DND-41 (cell line): ENCODE measurements around the gene SMIM36.

ENCODE experiments used
- ATAC-seq: fragments of 200-7000 bp; cut with Tn5 transposase; 3 replicates; pipeline ENCODE4 v1.9.1; 2021; ENCODE audit warnings: low read depth; ENCODE audit not compliant: insufficient read depth
- DNase-seq: peaks from one replicate; pipeline ENCODE4 v3.0.0-alpha.2; 2020
- H2AFZ ChIP-seq: 2 replicates; pipeline ENCODE4 v1.6.0; 2012; ENCODE audit warnings: low read depth, low read length
- H3K27ac ChIP-seq: 2 replicates; pipeline ENCODE4 v1.5.1; 2012; ENCODE audit warnings: low read length, inconsistent platforms
- H3K27me3 ChIP-seq: fragments of 200-600 bp; sonication (generic); 2 replicates; pipeline ENCODE4 v1.6.0; 2012; ENCODE audit warnings: low read length, mild to moderate bottlenecking, inconsistent platforms; ENCODE audit not compliant: insufficient read depth, poor library complexity
- H3K36me3 ChIP-seq: 2 replicates; pipeline ENCODE4 v1.5.1; 2012; ENCODE audit warnings: low read length, inconsistent platforms; ENCODE audit not compliant: insufficient read depth
- H3K4me1 ChIP-seq: 2 replicates; pipeline ENCODE4 v1.5.1; 2012; ENCODE audit warnings: mild to moderate bottlenecking, low read length; ENCODE audit not compliant: insufficient read depth
- H3K4me2 ChIP-seq: 2 replicates; pipeline ENCODE4 v1.6.0; 2012; ENCODE audit warnings: mild to moderate bottlenecking, moderate library complexity, low read length, inconsistent platforms; ENCODE audit not compliant: insufficient read depth
- H3K4me3 ChIP-seq, 2 experiments: fragments of 200-600 bp in 1 of 2; shearing (Covaris generic) in 1 of 2; 2 replicates each; pipeline ENCODE4 v1.5.1; 2012 to 2016; ENCODE audit warnings: inconsistent platforms in 2 of 2, low read length in 2 of 2, mild to moderate bottlenecking in 2 of 2, low read depth in 1 of 2, moderate library complexity in 1 of 2
- H3K79me2 ChIP-seq: 2 replicates; pipeline ENCODE4 v1.6.0; 2012; ENCODE audit warnings: low read length, inconsistent platforms; ENCODE audit not compliant: insufficient read depth
- H3K9ac ChIP-seq: 2 replicates; pipeline ENCODE4 v1.6.0; 2012; ENCODE audit warnings: low read depth, mild to moderate bottlenecking, inconsistent platforms, low read length, moderate library complexity
- H3K9me3 ChIP-seq: 2 replicates; pipeline ENCODE4 v1.5.1; 2012; ENCODE audit warnings: low read length, moderate library complexity, mild to moderate bottlenecking, inconsistent platforms; ENCODE audit not compliant: insufficient read depth, severe bottlenecking
- H4K20me1 ChIP-seq: 2 replicates; pipeline ENCODE4 v1.6.0; 2012; ENCODE audit warnings: low read length; ENCODE audit not compliant: insufficient read depth
- EZH2 ChIP-seq: IDR thresholded peaks from 3 replicates; pipeline ENCODE4 v1.6.1; 2012; ENCODE audit warnings: borderline replicate concordance, low read depth, mild to moderate bottlenecking, moderate library complexity, low read length, inconsistent platforms; ENCODE audit not compliant: severe bottlenecking
- TF ChIP-seq, protein P1 (sequence below): IDR thresholded peaks from 2 replicates; pipeline ENCODE4 v1.5.1; 2012; ENCODE audit warnings: borderline replicate concordance, low read length, moderate library complexity, mild to moderate bottlenecking; ENCODE audit not compliant: poor library complexity, severe bottlenecking; ENCODE audit errors: extremely low read depth

SMIM36 gene

DNA sequence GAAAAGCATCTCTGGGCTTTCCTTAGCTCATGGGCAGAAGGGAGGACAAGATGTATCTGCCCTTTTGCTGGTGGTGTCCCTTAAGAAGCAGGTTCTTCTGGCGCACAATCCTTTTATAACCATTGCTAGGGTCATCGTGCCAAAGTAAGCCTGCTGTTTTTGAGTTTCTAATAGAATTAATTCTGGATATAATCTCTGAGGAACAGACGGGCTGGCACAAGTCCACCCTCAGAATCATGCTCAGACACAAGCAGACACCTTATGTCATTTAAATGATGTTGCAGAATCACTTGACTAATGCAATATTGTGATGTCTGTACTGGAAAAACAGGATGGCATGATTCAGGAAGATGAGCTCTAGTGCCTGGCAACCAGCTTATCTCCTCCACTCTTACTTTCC is 70.9 kb downstream of the SMIM36 start:
- no peak for TF ChIP-seq EZH2
- TF ChIP-seq, protein P1, sequence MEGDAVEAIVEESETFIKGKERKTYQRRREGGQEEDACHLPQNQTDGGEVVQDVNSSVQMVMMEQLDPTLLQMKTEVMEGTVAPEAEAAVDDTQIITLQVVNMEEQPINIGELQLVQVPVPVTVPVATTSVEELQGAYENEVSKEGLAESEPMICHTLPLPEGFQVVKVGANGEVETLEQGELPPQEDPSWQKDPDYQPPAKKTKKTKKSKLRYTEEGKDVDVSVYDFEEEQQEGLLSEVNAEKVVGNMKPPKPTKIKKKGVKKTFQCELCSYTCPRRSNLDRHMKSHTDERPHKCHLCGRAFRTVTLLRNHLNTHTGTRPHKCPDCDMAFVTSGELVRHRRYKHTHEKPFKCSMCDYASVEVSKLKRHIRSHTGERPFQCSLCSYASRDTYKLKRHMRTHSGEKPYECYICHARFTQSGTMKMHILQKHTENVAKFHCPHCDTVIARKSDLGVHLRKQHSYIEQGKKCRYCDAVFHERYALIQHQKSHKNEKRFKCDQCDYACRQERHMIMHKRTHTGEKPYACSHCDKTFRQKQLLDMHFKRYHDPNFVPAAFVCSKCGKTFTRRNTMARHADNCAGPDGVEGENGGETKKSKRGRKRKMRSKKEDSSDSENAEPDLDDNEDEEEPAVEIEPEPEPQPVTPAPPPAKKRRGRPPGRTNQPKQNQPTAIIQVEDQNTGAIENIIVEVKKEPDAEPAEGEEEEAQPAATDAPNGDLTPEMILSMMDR, result no peak
- H3K9ac ChIP-seq, result no peak overlapping the region
- H4K20me1 ChIP-seq, result no peaks in the 10 kb centered on the region
- no peaks in the 10 kb centered on the region for H3K79me2 ChIP-seq
- H3K27ac ChIP-seq, result no peak overlapping the region
- H3K36me3 ChIP-seq, result no peaks in the 10 kb centered on the region
- no peak overlapping the region for H3K4me3 ChIP-seq
- ATAC-seq (no peak), DNase-seq (no peak)
- H3K4me1 ChIP-seq, result no peaks in the 10 kb centered on the region
- H2AFZ ChIP-seq, result no peak overlapping the region
- H3K4me2 ChIP-seq, result no peak overlapping the region
- H3K9me3 ChIP-seq, result no peaks in the 10 kb centered on the region
- H3K27me3 ChIP-seq, result no peaks in the 10 kb centered on the region

DNA sequence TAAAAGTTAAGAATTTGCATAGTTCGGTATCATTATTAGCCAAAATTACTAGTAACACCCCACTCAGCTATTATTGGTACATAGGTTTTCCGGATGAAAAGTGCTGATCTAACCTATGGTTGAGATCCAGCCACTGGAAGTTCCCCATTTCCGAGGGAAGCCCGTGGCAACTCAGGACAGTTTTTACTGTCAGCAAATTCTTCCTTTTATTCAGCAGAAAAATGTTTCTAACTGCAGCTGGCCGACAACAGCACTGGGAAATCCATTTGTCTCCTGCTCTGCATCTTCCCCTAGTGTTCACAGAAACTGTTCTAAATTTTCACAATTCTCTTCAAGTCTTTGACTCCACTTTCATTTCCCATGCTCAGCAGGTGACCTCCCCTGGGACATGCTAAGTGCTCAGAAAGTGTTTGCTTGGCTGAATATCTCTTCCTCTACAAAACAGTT is 74.1 kb downstream of the SMIM36 start:
- Histone ChIP-seq H3K4me3 (no peak overlapping the region), H3K9me3 (no peaks in the 10 kb centered on the region), H3K9ac (no peak overlapping the region), H3K4me2 (no peak overlapping the region), H4K20me1 (no peaks in the 10 kb centered on the region), H3K27ac (no peak overlapping the region), H3K4me1 (no peaks in the 10 kb centered on the region), H3K79me2 (no peaks in the 10 kb centered on the region), H2AFZ (no peak overlapping the region), H3K36me3 (no peaks in the 10 kb centered on the region), H3K27me3 (no peaks in the 10 kb centered on the region)
- peak; percentile 15 for DNase-seq
- TF ChIP-seq, protein P1, result no peak
- TF ChIP-seq EZH2, result no peak
- 0 out of 3 replicates have a peak, but pooled peaks have one; percentile 40 for ATAC-seq

DNA sequence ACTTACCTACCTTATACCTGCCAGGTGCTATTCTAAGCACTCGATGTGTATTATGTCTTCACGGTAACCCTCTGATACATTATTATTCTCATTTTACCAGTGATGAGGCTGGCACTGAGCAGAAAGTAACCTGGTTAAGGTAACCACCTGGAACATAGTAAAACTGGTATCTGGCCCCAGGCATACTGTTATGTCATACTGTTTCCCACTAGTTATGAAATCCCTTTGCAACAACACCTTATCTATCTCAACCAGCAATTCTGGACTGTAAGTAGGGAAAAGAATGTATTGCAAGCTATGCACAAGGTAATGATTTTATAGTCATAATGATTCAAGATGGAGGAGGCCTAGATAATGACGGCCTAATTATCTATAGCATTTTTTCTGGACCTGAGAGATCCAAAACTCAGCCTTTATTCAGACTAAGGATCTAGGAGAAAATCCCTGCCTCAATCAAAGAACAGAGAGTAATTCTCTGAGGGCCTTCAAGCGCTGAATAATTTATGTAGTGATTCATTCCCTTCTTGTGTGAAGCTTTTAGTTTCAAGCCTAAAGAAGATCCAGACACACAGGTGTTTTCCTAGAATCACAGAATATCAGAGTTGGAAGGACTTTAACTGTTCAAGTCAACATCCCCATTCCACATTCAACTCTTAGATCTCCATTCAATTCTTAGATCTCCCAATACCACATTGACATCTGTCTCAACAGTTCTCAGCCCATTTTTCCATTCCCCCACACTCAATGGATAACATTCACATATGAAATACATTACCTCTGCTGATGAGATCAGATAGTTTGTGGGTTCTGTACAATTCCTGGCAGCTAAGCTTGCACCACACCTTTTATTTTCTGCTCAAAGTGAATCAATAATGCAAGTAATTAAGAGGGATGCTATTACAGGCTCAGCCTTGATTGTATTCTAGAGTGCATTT is 74.8 kb downstream of the SMIM36 start:
- no peak for DNase-seq
- no peak for ATAC-seq
- H4K20me1 ChIP-seq, result no peaks in the 10 kb centered on the region
- no peak overlapping the region for H3K4me2 ChIP-seq
- TF ChIP-seq, protein P1, result no peak
- TF ChIP-seq EZH2, result no peak
- H3K9me3 ChIP-seq, result no peaks in the 10 kb centered on the region
- H3K4me1 ChIP-seq, result no peaks in the 10 kb centered on the region
- H3K36me3 ChIP-seq, result no peaks in the 10 kb centered on the region
- H3K79me2 ChIP-seq, result no peaks in the 10 kb centered on the region
- no peaks in the 10 kb centered on the region for H3K27me3 ChIP-seq
- no peak overlapping the region for H3K27ac ChIP-seq
- H3K4me3 ChIP-seq, result no peak overlapping the region
- H2AFZ ChIP-seq, result no peak overlapping the region
- no peak overlapping the region for H3K9ac ChIP-seq
